GM12892 (cell line): ENCODE data around the gene JCAD.

Experiments
- POLR2A ChIP-seq: IDR thresholded peaks from 2 replicates; pipeline ENCODE4 v1.6.1; 2011; ENCODE audit warnings: low read depth, low read length, control low read depth
- POLR2AphosphoS5 ChIP-seq: IDR thresholded peaks from 2 replicates; pipeline ENCODE4 v1.6.1; 2011; ENCODE audit warnings: low read depth, low read length, control low read depth

GRCh38 chr10:30094601-30095000, 35.2 kb upstream of the JCAD start:
- TF ChIP-seq POLR2A (no peak), POLR2AphosphoS5 (no peak)
